K562 (cell line): Measurements from ENCODE around the gene PCBP2. TPM values are rescaled to one million over a fixed set of nuclear protein-coding genes. Genes with fewer than 3 reads are reported as not detected.

Experiments used
- ATAC-seq: fragments of 200-7000 bp; cut with Tn5 transposase; 3 replicates; pipeline ENCODE4 v1.9.1; 2020; ENCODE audit warnings: moderate library complexity
- BruUV-seq: library from RNA; stranded (reverse); fragments of 400-500 nt; replicated peaks from 2 replicates; lab custom pipeline; 2021; lab: Mats Ljungman, UMichigan
- CTCF ChIA-PET: fragments of 300-600 bp; formaldehyde crosslinking; extraction: SDS; loops from one replicate; lab custom pipeline; 2021; ENCODE audit warnings: low intra/inter-chr PET ratio; lab: Yijun Ruan, JAX
- POLR2A ChIA-PET: fragments of 300-600, 350-650 bp; sonication (Branson Sonifier 250); formaldehyde crosslinking; extraction: SDS; loops from one replicate; lab custom pipeline; 2021; ENCODE audit warnings: antibody characterized with exemption, inconsistent platforms; lab: Yijun Ruan, JAX
- DNase-seq, 4 experiments: peaks; one replicate each; pipeline versions ENCODE4 v3.0.0 to v3.0.0-alpha.2; 2011 to 2018; ENCODE audit warnings: low spot score in 3 of 4, mixed read lengths in 3 of 4; ENCODE audit errors: extremely low read depth in 1 of 4
- FAIRE-seq: peaks from 2 replicates; lab custom pipeline; 2011; peaks lifted over from hg19 to GRCh38; lab: Jason Lieb, UNC
- H2AFZ ChIP-seq: 2 replicates; pipeline ENCODE4 v1.6.0; 2011; ENCODE audit warnings: low read depth, low read length, control low read depth, inconsistent platforms
- H3K27ac ChIP-seq: fragments of 200-600 bp; 3 replicates; pipeline ENCODE4 v1.8.0; 2011; ENCODE audit warnings: low read depth, mild to moderate bottlenecking, control low read depth, inconsistent platforms, low read length, moderate library complexity, mixed read lengths; ENCODE audit errors: extremely low read depth
- H3K27me3 ChIP-seq, 2 experiments: fragments of 300-600 bp in 1 of 2; 2 replicates in 1 of 2; 3 replicates in 1 of 2; pipeline versions ENCODE4 v1.6.0 to v1.8.0; 2011; ENCODE audit warnings: inconsistent platforms in 2 of 2, low read length in 2 of 2, mild to moderate bottlenecking in 1 of 2, mixed read lengths in 1 of 2, moderate library complexity in 1 of 2; ENCODE audit not compliant: control insufficient read depth in 2 of 2, insufficient read depth in 2 of 2
- H3K36me3 ChIP-seq: fragments of 300-600 bp; 3 replicates; pipeline ENCODE4 v1.8.0; 2011; ENCODE audit warnings: mild to moderate bottlenecking, low read length, inconsistent platforms; ENCODE audit not compliant: control insufficient read depth, insufficient read depth
- H3K4me1 ChIP-seq, 2 experiments: fragments of 200-600 bp in 1 of 2; replicated peaks in 1 of 2; 2 replicates in 1 of 2; 3 replicates in 1 of 2; pipeline versions ENCODE4 v1.5.1 to v1.8.0; 2011; ENCODE audit warnings: inconsistent platforms in 2 of 2, low read length in 2 of 2, mild to moderate bottlenecking in 1 of 2, mixed read lengths in 1 of 2, moderate library complexity in 1 of 2; ENCODE audit not compliant: control insufficient read depth in 2 of 2, insufficient read depth in 2 of 2
- H3K4me2 ChIP-seq: 2 replicates; pipeline ENCODE4 v1.6.1; 2011; ENCODE audit warnings: low read length, control low read depth, inconsistent platforms, mixed read lengths; ENCODE audit not compliant: insufficient read depth
- H3K4me3 ChIP-seq: fragments of 200-600 bp; sonication (generic), shearing (Covaris generic); 2 replicates; pipeline ENCODE4 v1.5.1; 2016; ENCODE audit warnings: control low read depth, inconsistent platforms
- H3K79me2 ChIP-seq: fragments of 200-600 bp; 3 replicates; pipeline ENCODE4 v1.8.0; 2011; ENCODE audit warnings: low read length, inconsistent platforms; ENCODE audit not compliant: control insufficient read depth, insufficient read depth
- H3K9ac ChIP-seq, 2 experiments: 2 replicates each; pipeline versions ENCODE4 v1.6.0 to v1.6.1; 2011; ENCODE audit warnings: low read depth in 2 of 2, low read length in 2 of 2, control low read depth in 1 of 2, inconsistent platforms in 1 of 2, mild to moderate bottlenecking in 1 of 2, mixed read lengths in 1 of 2; ENCODE audit not compliant: insufficient read depth in 1 of 2
- H3K9me1 ChIP-seq: one replicate; pipeline ENCODE4 v1.6.0; 2011; ENCODE audit warnings: inconsistent platforms, mild to moderate bottlenecking, low read length, moderate library complexity; ENCODE audit not compliant: control insufficient read depth, insufficient read depth
- H3K9me3 ChIP-seq: replicated peaks from 2 replicates; pipeline ENCODE4 v1.5.1; 2011; ENCODE audit warnings: low read depth, low read length, inconsistent platforms; ENCODE audit not compliant: control insufficient read depth, insufficient read depth
- H4K20me1 ChIP-seq: replicated peaks from 2 replicates; pipeline ENCODE4 v1.6.1; 2011; ENCODE audit warnings: low read length, inconsistent platforms, mixed read lengths; ENCODE audit not compliant: control insufficient read depth, insufficient read depth
- DPF2 ChIP-seq: fragments of 450-650 bp; IDR thresholded peaks from 2 replicates; pipeline ENCODE4 v1.6.1; 2016
- EGR1 ChIP-seq: fragments of 450-650 bp; conservative IDR thresholded peaks from 2 replicates; pipeline ENCODE4 v1.6.1; 2017; ENCODE audit warnings: mild to moderate bottlenecking
- KLF16 ChIP-seq: IDR thresholded peaks from 2 replicates; pipeline ENCODE4 v1.6.1; 2016; ENCODE audit warnings: antibody characterized with exemption
- NCOA6 ChIP-seq: fragments of 450-650 bp; IDR thresholded peaks from 2 replicates; pipeline ENCODE4 v1.6.1; 2017; ENCODE audit warnings: mild to moderate bottlenecking
- NFIC ChIP-seq: fragments of 450-650 bp; IDR thresholded peaks from 2 replicates; pipeline ENCODE4 v1.6.1; 2017; ENCODE audit warnings: mild to moderate bottlenecking, inconsistent platforms
- NFIX ChIP-seq: fragments of 250-450 bp; sonication (Bioruptor Pico); IDR thresholded peaks from 2 replicates; pipeline ENCODE4 v1.4.0; 2020; ENCODE audit warnings: low read depth, mild to moderate bottlenecking, moderate library complexity
- NR4A1 ChIP-seq, 2 experiments: fragments of 250-450 bp in 1 of 2; fragments of 450-650 bp in 1 of 2; sonication (Bioruptor Pico) in 1 of 2; IDR thresholded peaks; 2 replicates each; pipeline versions ENCODE4 v1.4.0 to v1.6.1; 2016 to 2020; ENCODE audit warnings: mild to moderate bottlenecking in 2 of 2, missing compliant biosample characterization in 1 of 2, missing genetic modification characterization in 1 of 2, moderate library complexity in 1 of 2
- POLR2AphosphoS2 ChIP-seq: IDR thresholded peaks from 2 replicates; pipeline ENCODE4 v1.6.1; 2012; ENCODE audit warnings: low read length, improper control_type of control experiment
- POLR2AphosphoS5 ChIP-seq: IDR thresholded peaks from 2 replicates; pipeline ENCODE4 v1.6.1; 2011; ENCODE audit warnings: mild to moderate bottlenecking, low read depth, low read length, moderate library complexity; ENCODE audit not compliant: control insufficient read depth, insufficient read depth
- SUPT5H ChIP-seq: fragments of 450-650 bp; IDR thresholded peaks from 2 replicates; pipeline ENCODE4 v1.6.1; 2016
- ZNF717 ChIP-seq: fragments of 250-450 bp; sonication (Bioruptor Pico); IDR thresholded peaks from 2 replicates; pipeline ENCODE4 v1.5.0; 2021
- ZSCAN32 ChIP-seq: fragments of 450-650 bp; formaldehyde crosslinking; IDR thresholded peaks from 2 replicates; pipeline ENCODE4 v1.4.0; 2020; ENCODE audit warnings: mild to moderate bottlenecking, moderate library complexity
- WGBS: fragments of 100-300 bp; shearing (Covaris generic); methylation state at CpG from one replicate; pipeline ENCODE4 v1.1.6; 2016; ENCODE audit warnings: low coverage, mixed read lengths; ENCODE audit not compliant: insufficient coverage; ENCODE audit errors: missing lambda C conversion rate; 5-methylcytosine and 5-hydroxymethylcytosine counted together
- in situ Hi-C: fragments of 300-500 bp; cut with MboI; formaldehyde crosslinking; loops from 4 replicates; pipeline ENCODE4 v1.15.0; 2018; ENCODE audit warnings: inconsistent platforms, mixed read lengths
- intact Hi-C: fragments of 100-400 bp; cut with micrococcal nuclease; formaldehyde crosslinking; loops from 2 replicates; pipeline ENCODE4 v1.14.2; 2022
- polyA plus RNA-seq, 8 experiments: library from polyadenylated mRNA; depleted of rRNA in 4 of 8; stranded (reverse) in 5 of 8; unstranded in 3 of 8; fragments of >200 nt; fragmentation: Nextera tagmentation in 2 of 8; fragmentation: Illumina TruSeq in 1 of 8; extraction: Ambion mirVana in 2 of 8; extraction: Trizol in 1 of 8; gene quantifications; 2 replicates each; pipeline versions ENCODE4 v1.2.1 to v1.2.3, GENCODE V29; 2011 to 2014; ENCODE audit warnings: inconsistent platforms in 1 of 8, missing spikeins in 1 of 8
- total RNA-seq, 7 experiments: library from RNA; depleted of rRNA in 6 of 7; stranded (reverse); fragments of >200 nt in 6 of 7; fragmentation: Illumina TruSeq in 2 of 7; extraction: Trizol in 2 of 7; gene quantifications; 2 replicates each; pipeline versions ENCODE4 v1.2.1 to v1.2.3, GENCODE V29; 2011 to 2021; ENCODE audit warnings: low replicate concordance in 1 of 7

PCBP2 gene
- total and polyA plus RNA-seq, 9 of the 15 experiments (the other 6 are each of a cell fraction or from before 2014, with no cell fraction given), result 137 to 831 (median 328) TPM

GRCh38 chr12:53414756-53415417 is 37.0 kb upstream of the PCBP2 start:
- ChIA-PET POLR2A (interaction anchor here (0.7 to 2.7 kb wide), 7 partner anchors 11 to 53 kb away, joined by 3 to 13 read pairs (median 4); no protein-coding TSS in a partner anchor), CTCF (no interaction called here)
- Histone ChIP-seq H3K79me2 (no peaks in the 10 kb centered on the region), H3K9ac (peak overlapping the region in 1 of 2 experiments; percentile 75; a peak in 1 of 4 replicates), H3K4me2 (no peak overlapping the region), H3K36me3 (peaks cover 35% of the 10 kb centered on the region), H3K27me3 (no peaks in the 10 kb centered on the region), H4K20me1 (no peaks in the 10 kb centered on the region), H3K9me1 (no peaks in the 10 kb centered on the region), H3K4me1 (peaks cover 3 to 15% of the 10 kb centered on the region in 2 experiments; a peak in 4 of 5 replicates), H2AFZ (no peak overlapping the region), H3K27ac (no peak overlapping the region), H3K9me3 (no peaks in the 10 kb centered on the region), H3K4me3 (no peak overlapping the region)
- BruUV-seq, result no TSS peak
- 0 out of 2 replicates have a peak, but pooled peaks have one; percentile 35 for TF ChIP-seq SUPT5H
- peak; percentile 47; the same call in 1 of the 2 replicates for TF ChIP-seq POLR2AphosphoS2
- no peak for TF ChIP-seq KLF16
- no peak for TF ChIP-seq DPF2
- TF ChIP-seq NR4A1 (CRISPR knock-in tag; IDR thresholded peaks at IDR 0.05), result no peak
- TF ChIP-seq NR4A1 (tag; IDR thresholded peaks at IDR 0.05), result no peak
- TF ChIP-seq ZSCAN32 (CRISPR knock-in tag), result no peak
- peak; percentile 52; the same call in 1 of the 2 replicates for TF ChIP-seq NFIC
- TF ChIP-seq ZNF717 (CRISPR knock-in tag), result no peak
- no peak for TF ChIP-seq NCOA6
- TF ChIP-seq EGR1, result no peak
- TF ChIP-seq POLR2AphosphoS5, result peak; percentile 23; the same call in 1 of the 2 replicates
- TF ChIP-seq NFIX (CRISPR knock-in tag), result no peak
- in situ Hi-C loops, result no loop called here
- 0% methylated on average over 3 of the region's 3 CpGs for WGBS
- FAIRE-seq (peak; percentile 35), ATAC-seq (peak; percentile 74), DNase-seq (peak in 3 of 4 experiments; percentile 5 to 48 (median 15))
- intact Hi-C loops, result no loop called here
